HepG2 (cell line): ENCODE data around the gene OCLN. TPM values are rescaled to one million over a fixed set of nuclear protein-coding genes. Genes with fewer than 3 reads are reported as not detected.

Source experiments
- ARNTL ChIP-seq: sonication (generic); formaldehyde crosslinking; IDR thresholded peaks from 2 replicates; pipeline ENCODE4 v1.4.0; 2020; ENCODE audit warnings: mild to moderate bottlenecking, missing genetic modification reagents
- CBX1 ChIP-seq: IDR thresholded peaks from one replicate; pipeline ENCODE4 v1.6.1; 2016; ENCODE audit warnings: antibody characterized with exemption, low read depth
- FLYWCH1 ChIP-seq: sonication (generic); formaldehyde crosslinking; IDR thresholded peaks from 2 replicates; pipeline ENCODE4 v1.8.1; 2023; ENCODE audit warnings: mild to moderate bottlenecking, missing genetic modification reagents
- FOXC1 ChIP-seq: sonication (generic); formaldehyde crosslinking; IDR thresholded peaks from 2 replicates; pipeline ENCODE4 v1.8.0; 2022; ENCODE audit warnings: mild to moderate bottlenecking, missing genetic modification reagents, borderline replicate concordance
- HOXD1 ChIP-seq: sonication (generic); formaldehyde crosslinking; IDR thresholded peaks from 2 replicates; pipeline ENCODE4 v1.5.0; 2020; ENCODE audit warnings: missing genetic modification reagents
- MATR3 ChIP-seq: sonication (generic); formaldehyde crosslinking; IDR thresholded peaks from 2 replicates; pipeline ENCODE4 v1.4.0; 2020; ENCODE audit warnings: missing genetic modification reagents
- NFE2 ChIP-seq: sonication (generic); formaldehyde crosslinking; IDR thresholded peaks from 2 replicates; pipeline ENCODE4 v1.4.0; 2020; ENCODE audit warnings: missing genetic modification reagents
- POLR2A ChIP-seq, 2 experiments: IDR thresholded peaks; 2 replicates each; pipeline ENCODE4 v1.6.1; 2011; ENCODE audit warnings: low read depth in 2 of 2, low read length in 2 of 2, mild to moderate bottlenecking in 1 of 2, moderate library complexity in 1 of 2; ENCODE audit not compliant: insufficient read depth in 1 of 2
- RELA ChIP-seq: sonication (generic); formaldehyde crosslinking; IDR thresholded peaks from 2 replicates; pipeline ENCODE4 v1.4.0; 2020; ENCODE audit warnings: missing genetic modification reagents
- SKI ChIP-seq: fragments of 450-650 bp; IDR thresholded peaks from one replicate; pipeline ENCODE4 v1.6.1; 2018; ENCODE audit warnings: mild to moderate bottlenecking; ENCODE audit not compliant: partially characterized antibody
- SRSF4 ChIP-seq: fragments of 200-400 bp; formaldehyde crosslinking; IDR thresholded peaks from one replicate; pipeline ENCODE4 v1.6.1; 2018; ENCODE audit warnings: mild to moderate bottlenecking, low read depth, low read length, moderate library complexity; ENCODE audit not compliant: poor library complexity, severe bottlenecking
- ZBTB42 ChIP-seq: sonication (generic); formaldehyde crosslinking; IDR thresholded peaks from 2 replicates; pipeline ENCODE4 v1.5.0; 2020; ENCODE audit warnings: mild to moderate bottlenecking, missing genetic modification reagents
- ZNF264 ChIP-seq: sonication (generic); formaldehyde crosslinking; IDR thresholded peaks from 2 replicates; pipeline ENCODE4 v1.4.0; 2020; ENCODE audit warnings: missing genetic modification reagents
- ZNF75D ChIP-seq: sonication (generic); formaldehyde crosslinking; IDR thresholded peaks from 2 replicates; pipeline ENCODE4 v1.8.1; 2023; ENCODE audit warnings: missing genetic modification reagents, mild to moderate bottlenecking, borderline replicate concordance
- ZNF792 ChIP-seq: IDR thresholded peaks from 2 replicates; pipeline ENCODE4 v1.6.1; 2016
- ZNF878 ChIP-seq: sonication (generic); formaldehyde crosslinking; IDR thresholded peaks from 2 replicates; pipeline ENCODE4 v1.8.1; 2023; ENCODE audit warnings: mild to moderate bottlenecking, missing genetic modification reagents, moderate library complexity
- polyA plus RNA-seq, 8 experiments: library from polyadenylated mRNA; depleted of rRNA in 3 of 8; stranded (reverse) in 7 of 8; unstranded in 1 of 8; fragments of >200 nt; fragmentation: Illumina TruSeq in 4 of 8; extraction: Trizol in 4 of 8; gene quantifications; 2 replicates each; pipeline versions ENCODE4 v1.2.1 to v1.2.3, GENCODE V29; 2011 to 2016; ENCODE audit warnings: low read depth in 4 of 8, missing spikeins in 1 of 8, mixed read lengths in 1 of 8; ENCODE audit not compliant: insufficient read depth in 1 of 8
- total RNA-seq, 5 experiments: library from RNA; depleted of rRNA; stranded (reverse); fragments of >200 nt; fragmentation: Illumina TruSeq; extraction: Trizol; gene quantifications; 2 replicates each; pipeline ENCODE4 v1.2.3, GENCODE V29; 2016; ENCODE audit warnings: low read depth in 1 of 5
- TF ChIP-seq, protein P1 (sequence below): sonication (generic); formaldehyde crosslinking; IDR thresholded peaks from 2 replicates; pipeline ENCODE4 v1.4.0; 2020; ENCODE audit warnings: missing genetic modification reagents, borderline replicate concordance
- TF ChIP-seq, protein P2 (sequence below): sonication (generic); formaldehyde crosslinking; IDR thresholded peaks from 2 replicates; pipeline ENCODE4 v1.5.1; 2020; ENCODE audit warnings: mild to moderate bottlenecking, missing genetic modification reagents, moderate library complexity
- TF ChIP-seq, protein P3 (sequence below): sonication (generic); formaldehyde crosslinking; IDR thresholded peaks from 2 replicates; pipeline ENCODE4 v1.9.0; 2021; ENCODE audit warnings: missing genetic modification reagents, borderline replicate concordance
- TF ChIP-seq, protein P4 (sequence below), 2 experiments: sonication (generic) in 1 of 2; formaldehyde crosslinking in 1 of 2; IDR thresholded peaks; 2 replicates each; pipeline versions ENCODE4 v1.4.0 to v1.6.1; 2018 to 2020; ENCODE audit warnings: missing genetic modification reagents in 2 of 2, borderline replicate concordance in 1 of 2, low read depth in 1 of 2, mild to moderate bottlenecking in 1 of 2, missing biosample characterization in 1 of 2
- TF ChIP-seq, protein P5 (sequence below): sonication (generic); formaldehyde crosslinking; IDR thresholded peaks from 2 replicates; pipeline ENCODE4 v1.9.0; 2022; ENCODE audit warnings: missing genetic modification reagents, mild to moderate bottlenecking, borderline replicate concordance

Gene OCLN
- total and polyA plus RNA-seq, 2 of the 13 experiments (the other 11 are each of a cell fraction or from before 2014, with no cell fraction given): 24.1 to 34.8 TPM

GRCh38 chr5:69493396-69494133 lies 975 bp downstream of the OCLN start (continued):
- TF ChIP-seq NFE2: no peak
- 0 out of 4 replicates have a peak, but pooled peaks of 1 of the 2 experiments have one; percentile 39 for TF ChIP-seq POLR2A (IDR thresholded peaks at IDR 0.05; ENCODE audit: insufficient read depth in 1 of 2, low read depth in 2 of 2, low read length in 2 of 2)
- TF ChIP-seq FLYWCH1 (CRISPR knock-in tag): no peak
- TF ChIP-seq, protein P1, sequence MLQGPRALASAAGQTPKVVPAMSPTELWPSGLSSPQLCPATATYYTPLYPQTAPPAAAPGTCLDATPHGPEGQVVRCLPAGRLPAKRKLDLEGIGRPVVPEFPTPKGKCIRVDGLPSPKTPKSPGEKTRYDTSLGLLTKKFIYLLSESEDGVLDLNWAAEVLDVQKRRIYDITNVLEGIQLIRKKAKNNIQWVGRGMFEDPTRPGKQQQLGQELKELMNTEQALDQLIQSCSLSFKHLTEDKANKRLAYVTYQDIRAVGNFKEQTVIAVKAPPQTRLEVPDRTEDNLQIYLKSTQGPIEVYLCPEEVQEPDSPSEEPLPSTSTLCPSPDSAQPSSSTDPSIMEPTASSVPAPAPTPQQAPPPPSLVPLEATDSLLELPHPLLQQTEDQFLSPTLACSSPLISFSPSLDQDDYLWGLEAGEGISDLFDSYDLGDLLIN (CRISPR knock-in tag): no peak
- TF ChIP-seq, protein P2, sequence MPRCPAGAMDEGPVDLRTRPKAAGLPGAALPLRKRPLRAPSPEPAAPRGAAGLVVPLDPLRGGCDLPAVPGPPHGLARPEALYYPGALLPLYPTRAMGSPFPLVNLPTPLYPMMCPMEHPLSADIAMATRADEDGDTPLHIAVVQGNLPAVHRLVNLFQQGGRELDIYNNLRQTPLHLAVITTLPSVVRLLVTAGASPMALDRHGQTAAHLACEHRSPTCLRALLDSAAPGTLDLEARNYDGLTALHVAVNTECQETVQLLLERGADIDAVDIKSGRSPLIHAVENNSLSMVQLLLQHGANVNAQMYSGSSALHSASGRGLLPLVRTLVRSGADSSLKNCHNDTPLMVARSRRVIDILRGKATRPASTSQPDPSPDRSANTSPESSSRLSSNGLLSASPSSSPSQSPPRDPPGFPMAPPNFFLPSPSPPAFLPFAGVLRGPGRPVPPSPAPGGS (CRISPR knock-in tag): peak; percentile 42; the same call in 1 of the 2 replicates
- no peak for TF ChIP-seq MATR3 (CRISPR knock-in tag)
- no peak for TF ChIP-seq ZNF878 (CRISPR knock-in tag)
- no peak; the same call in 1 of the 2 replicates for TF ChIP-seq ARNTL
- TF ChIP-seq, protein P3, sequence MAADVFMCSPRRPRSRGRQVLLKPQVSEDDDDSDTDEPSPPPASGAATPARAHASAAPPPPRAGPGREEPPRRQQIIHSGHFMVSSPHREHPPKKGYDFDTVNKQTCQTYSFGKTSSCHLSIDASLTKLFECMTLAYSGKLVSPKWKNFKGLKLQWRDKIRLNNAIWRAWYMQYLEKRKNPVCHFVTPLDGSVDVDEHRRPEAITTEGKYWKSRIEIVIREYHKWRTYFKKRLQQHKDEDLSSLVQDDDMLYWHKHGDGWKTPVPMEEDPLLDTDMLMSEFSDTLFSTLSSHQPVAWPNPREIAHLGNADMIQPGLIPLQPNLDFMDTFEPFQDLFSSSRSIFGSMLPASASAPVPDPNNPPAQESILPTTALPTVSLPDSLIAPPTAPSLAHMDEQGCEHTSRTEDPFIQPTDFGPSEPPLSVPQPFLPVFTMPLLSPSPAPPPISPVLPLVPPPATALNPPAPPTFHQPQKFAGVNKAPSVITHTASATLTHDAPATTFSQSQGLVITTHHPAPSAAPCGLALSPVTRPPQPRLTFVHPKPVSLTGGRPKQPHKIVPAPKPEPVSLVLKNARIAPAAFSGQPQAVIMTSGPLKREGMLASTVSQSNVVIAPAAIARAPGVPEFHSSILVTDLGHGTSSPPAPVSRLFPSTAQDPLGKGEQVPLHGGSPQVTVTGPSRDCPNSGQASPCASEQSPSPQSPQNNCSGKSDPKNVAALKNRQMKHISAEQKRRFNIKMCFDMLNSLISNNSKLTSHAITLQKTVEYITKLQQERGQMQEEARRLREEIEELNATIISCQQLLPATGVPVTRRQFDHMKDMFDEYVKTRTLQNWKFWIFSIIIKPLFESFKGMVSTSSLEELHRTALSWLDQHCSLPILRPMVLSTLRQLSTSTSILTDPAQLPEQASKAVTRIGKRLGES: 0 out of 2 replicates have a peak, but pooled peaks have one; percentile 17
- TF ChIP-seq, protein P4, sequence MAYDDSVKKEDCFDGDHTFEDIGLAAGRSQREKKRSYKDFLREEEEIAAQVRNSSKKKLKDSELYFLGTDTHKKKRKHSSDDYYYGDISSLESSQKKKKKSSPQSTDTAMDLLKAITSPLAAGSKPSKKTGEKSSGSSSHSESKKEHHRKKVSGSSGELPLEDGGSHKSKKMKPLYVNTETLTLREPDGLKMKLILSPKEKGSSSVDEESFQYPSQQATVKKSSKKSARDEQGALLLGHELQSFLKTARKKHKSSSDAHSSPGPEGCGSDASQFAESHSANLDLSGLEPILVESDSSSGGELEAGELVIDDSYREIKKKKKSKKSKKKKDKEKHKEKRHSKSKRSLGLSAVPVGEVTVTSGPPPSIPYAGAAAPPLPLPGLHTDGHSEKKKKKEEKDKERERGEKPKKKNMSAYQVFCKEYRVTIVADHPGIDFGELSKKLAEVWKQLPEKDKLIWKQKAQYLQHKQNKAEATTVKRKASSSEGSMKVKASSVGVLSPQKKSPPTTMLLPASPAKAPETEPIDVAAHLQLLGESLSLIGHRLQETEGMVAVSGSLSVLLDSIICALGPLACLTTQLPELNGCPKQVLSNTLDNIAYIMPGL (CRISPR knock-in tag; IDR thresholded peaks at IDR 0.05; ENCODE audit: borderline replicate concordance in 1 of 2, low read depth in 1 of 2): no peak
- TF ChIP-seq ZBTB42: 0 out of 2 replicates have a peak, but pooled peaks have one; percentile 58
- no peak for TF ChIP-seq CBX1
- 0 out of 2 replicates have a peak, but pooled peaks have one; percentile 29 for TF ChIP-seq ZNF792
- no peak for TF ChIP-seq ZNF75D (CRISPR knock-in tag)
- TF ChIP-seq FOXC1: 0 out of 2 replicates have a peak, but pooled peaks have one; percentile 53
- TF ChIP-seq, protein P5, sequence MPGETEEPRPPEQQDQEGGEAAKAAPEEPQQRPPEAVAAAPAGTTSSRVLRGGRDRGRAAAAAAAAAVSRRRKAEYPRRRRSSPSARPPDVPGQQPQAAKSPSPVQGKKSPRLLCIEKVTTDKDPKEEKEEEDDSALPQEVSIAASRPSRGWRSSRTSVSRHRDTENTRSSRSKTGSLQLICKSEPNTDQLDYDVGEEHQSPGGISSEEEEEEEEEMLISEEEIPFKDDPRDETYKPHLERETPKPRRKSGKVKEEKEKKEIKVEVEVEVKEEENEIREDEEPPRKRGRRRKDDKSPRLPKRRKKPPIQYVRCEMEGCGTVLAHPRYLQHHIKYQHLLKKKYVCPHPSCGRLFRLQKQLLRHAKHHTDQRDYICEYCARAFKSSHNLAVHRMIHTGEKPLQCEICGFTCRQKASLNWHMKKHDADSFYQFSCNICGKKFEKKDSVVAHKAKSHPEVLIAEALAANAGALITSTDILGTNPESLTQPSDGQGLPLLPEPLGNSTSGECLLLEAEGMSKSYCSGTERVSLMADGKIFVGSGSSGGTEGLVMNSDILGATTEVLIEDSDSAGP: peak; percentile 80
- no peak for TF ChIP-seq RELA (CRISPR knock-in tag)
- TF ChIP-seq SKI: no peak
- TF ChIP-seq SRSF4: no peak
- no peak for TF ChIP-seq HOXD1 (CRISPR knock-in tag)
- no peak for TF ChIP-seq ZNF264
